Right hindlimb (tissue), 1 donor: ENCODE data around the gene NR1I2.

ENCODE experiments used
- DNase-seq: peaks from one replicate; pipeline ENCODE4 v3.0.0-alpha.2; 2018

Gene NR1I2

GRCh38 chr3:119781330-119782198, at the start of gene NR1I2:
NR1I2 (plus strand) TSS chr3:119782101.
- no peak for DNase-seq

- DNase-seq = no peak
These were observed 48.1 kb upstream of the NR1I2 start for GRCh38 chr3:119733812-119734211.

GRCh38 chr3:119738741-119739140, 43.2 kb upstream of the NR1I2 start:
- DNase-seq = no peak

- no peak for DNase-seq
These were observed 40.0 kb upstream of the NR1I2 start for GRCh38 chr3:119741657-119742590.

- DNase-seq = no peak
These were observed 38.0 kb upstream of the NR1I2 start for GRCh38 chr3:119743921-119744320.

GRCh38 chr3:119745942-119746341, 36.0 kb upstream of the NR1I2 start:
- no peak for DNase-seq

GRCh38 chr3:119746423-119746822, 35.5 kb upstream of the NR1I2 start:
- no peak for DNase-seq

- no peak for DNase-seq
These were observed 34.5 kb upstream of the NR1I2 start for GRCh38 chr3:119747357-119747756.

- no peak for DNase-seq
These were observed 32.9 kb upstream of the NR1I2 start for GRCh38 chr3:119748991-119749390.

- no peak for DNase-seq
These were observed 30.5 kb upstream of the NR1I2 start for GRCh38 chr3:119751423-119751822.

- no peak for DNase-seq
These were observed 21.9 kb upstream of the NR1I2 start for GRCh38 chr3:119759962-119760361.

GRCh38 chr3:119762876-119763275, 19.0 kb upstream of the NR1I2 start:
- DNase-seq = no peak

- no peak for DNase-seq
These were observed 18.4 kb upstream of the NR1I2 start for GRCh38 chr3:119763466-119763865.

GRCh38 chr3:119765239-119765638, 16.7 kb upstream of the NR1I2 start:
- no peak for DNase-seq

- DNase-seq = no peak
These were observed 13.8 kb upstream of the NR1I2 start for GRCh38 chr3:119767936-119768601.

- no peak for DNase-seq
These were observed 13.1 kb upstream of the NR1I2 start for GRCh38 chr3:119768668-119769393.

- no peak for DNase-seq
These were observed 12.3 kb upstream of the NR1I2 start for GRCh38 chr3:119769394-119770149.

- DNase-seq = no peak
These were observed 7.5 kb upstream of the NR1I2 start for GRCh38 chr3:119774444-119774843.

- DNase-seq = no peak
These were observed 5.6 kb upstream of the NR1I2 start for GRCh38 chr3:119776304-119776703.

- DNase-seq = no peak
These were observed 3.7 kb upstream of the NR1I2 start for GRCh38 chr3:119778176-119778575.

GRCh38 chr3:119778811-119779210, 3.1 kb upstream of the NR1I2 start:
- DNase-seq = no peak
